ENCODE results near the gene PPP1R3A.

DNA sequence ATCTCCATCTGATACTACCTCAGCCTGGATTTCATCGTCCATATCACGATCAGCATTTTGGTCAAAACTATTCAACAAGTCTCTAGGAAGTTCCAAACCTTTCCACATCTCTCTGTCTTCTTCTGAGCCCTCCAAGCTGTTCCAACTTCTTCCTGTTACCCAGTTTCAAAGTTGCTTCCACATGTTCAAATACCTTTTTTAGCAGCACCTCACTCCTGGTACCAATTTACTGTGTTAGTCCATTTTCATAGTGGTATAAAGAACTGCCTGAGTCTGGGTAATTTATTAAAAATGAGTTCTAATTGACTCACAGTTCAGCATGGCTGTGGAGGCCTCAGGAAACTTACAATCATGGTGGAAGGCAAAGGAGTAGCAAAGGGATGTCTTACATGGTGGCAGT is 41.1 kb upstream of the PPP1R3A start:
- no peak for TF ChIP-seq EZH2 (IDR thresholded peaks at IDR 0.05; ENCODE audit: borderline replicate concordance, insufficient read depth, low read depth, low read length, poor library complexity, severe bottlenecking)
- TF ChIP-seq, protein P1, sequence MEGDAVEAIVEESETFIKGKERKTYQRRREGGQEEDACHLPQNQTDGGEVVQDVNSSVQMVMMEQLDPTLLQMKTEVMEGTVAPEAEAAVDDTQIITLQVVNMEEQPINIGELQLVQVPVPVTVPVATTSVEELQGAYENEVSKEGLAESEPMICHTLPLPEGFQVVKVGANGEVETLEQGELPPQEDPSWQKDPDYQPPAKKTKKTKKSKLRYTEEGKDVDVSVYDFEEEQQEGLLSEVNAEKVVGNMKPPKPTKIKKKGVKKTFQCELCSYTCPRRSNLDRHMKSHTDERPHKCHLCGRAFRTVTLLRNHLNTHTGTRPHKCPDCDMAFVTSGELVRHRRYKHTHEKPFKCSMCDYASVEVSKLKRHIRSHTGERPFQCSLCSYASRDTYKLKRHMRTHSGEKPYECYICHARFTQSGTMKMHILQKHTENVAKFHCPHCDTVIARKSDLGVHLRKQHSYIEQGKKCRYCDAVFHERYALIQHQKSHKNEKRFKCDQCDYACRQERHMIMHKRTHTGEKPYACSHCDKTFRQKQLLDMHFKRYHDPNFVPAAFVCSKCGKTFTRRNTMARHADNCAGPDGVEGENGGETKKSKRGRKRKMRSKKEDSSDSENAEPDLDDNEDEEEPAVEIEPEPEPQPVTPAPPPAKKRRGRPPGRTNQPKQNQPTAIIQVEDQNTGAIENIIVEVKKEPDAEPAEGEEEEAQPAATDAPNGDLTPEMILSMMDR (IDR thresholded peaks at IDR 0.05): no peak

Measured in B cell (primary cell).